Esophagus (tissue), 2 donors: ENCODE results near the gene ING3. TPM values are rescaled to one million over a fixed set of nuclear protein-coding genes. Genes with fewer than 3 reads are reported as not detected.

Experiments used
- H3K27ac ChIP-seq, 2 donors: one replicate each; pipeline ENCODE4 v1.5.1; 2013; ENCODE audit warnings: low read depth in 2 of 2, mild to moderate bottlenecking in 2 of 2, inconsistent platforms in 1 of 2, low read length in 1 of 2, moderate library complexity in 1 of 2
- H3K27me3 ChIP-seq, 2 donors: one replicate each; pipeline ENCODE4 v1.6.1; 2013; ENCODE audit warnings: low read length in 2 of 2, control low read depth in 1 of 2, mild to moderate bottlenecking in 1 of 2; ENCODE audit not compliant: insufficient read depth in 2 of 2, control insufficient read depth in 1 of 2
- H3K36me3 ChIP-seq, 2 donors: one replicate each; pipeline ENCODE4 v1.6.1; 2013; ENCODE audit warnings: low read length in 1 of 2; ENCODE audit not compliant: control insufficient read depth in 2 of 2, insufficient read depth in 2 of 2
- H3K4me1 ChIP-seq, 2 donors: one replicate each; pipeline ENCODE4 v1.6.1; 2013; ENCODE audit warnings: low read length in 1 of 2; ENCODE audit not compliant: control insufficient read depth in 2 of 2, insufficient read depth in 2 of 2
- H3K4me3 ChIP-seq, 2 donors: one replicate each; pipeline ENCODE4 v1.5.1; 2013; ENCODE audit warnings: low read length in 2 of 2, mild to moderate bottlenecking in 2 of 2, low read depth in 1 of 2, moderate library complexity in 1 of 2
- H3K9me3 ChIP-seq, 2 donors: one replicate each; pipeline ENCODE4 v1.6.1; 2013; ENCODE audit warnings: mild to moderate bottlenecking in 2 of 2, low read depth in 1 of 2, low read length in 1 of 2, moderate library complexity in 1 of 2; ENCODE audit not compliant: control insufficient read depth in 2 of 2, insufficient read depth in 1 of 2
- WGBS, 2 donors: extraction: QIAGEN DNeasy Blood & Tissue Kit; methylation state at CpG; one replicate each; pipeline ENCODE4 v1.1.7; 2013; 5-methylcytosine and 5-hydroxymethylcytosine counted together
- polyA plus RNA-seq, 2 donors: library from polyadenylated mRNA; stranded (reverse); fragments of 200-250 nt; gene quantifications; one replicate each; pipeline ENCODE4 v1.2.3, GENCODE V29; 2013
- donor health status: healthy with polysubstance abuse.
- donor health status: Bipolar disorder and iron deficiency.

The ING3 gene
- 1 to 10 TPM; 5.6 to 8.3 TPM for polyA plus RNA-seq

- no peaks in the 10 kb centered on the region for H3K27me3 ChIP-seq
- H3K4me3 ChIP-seq: peak within 1 kb of the TSS; percentile 64 to 66
- 0% methylated on average over 71 of the region's 71 CpGs for WGBS, 2 donors
- peak within 1 kb of the TSS; percentile 99 to 100 for H3K27ac ChIP-seq
- H3K4me1 ChIP-seq: no peaks in the 10 kb centered on the region
- no peaks in the 10 kb centered on the region for H3K36me3 ChIP-seq
- no peaks in the 10 kb centered on the region for H3K9me3 ChIP-seq
Measured at GRCh38 chr7:120950539-120951308, at the start of gene ING3. Gene ING3, plus strand, starts transcription at chr7:120950777. Its CDS starts 120 bp downstream, at chr7:120950897.

- H3K36me3 ChIP-seq: no peaks in the 10 kb centered on the region
- no peaks in the 10 kb centered on the region for H3K9me3 ChIP-seq
- H3K27ac ChIP-seq: no peak overlapping the region
- no peak overlapping the region for H3K4me3 ChIP-seq
- 86 to 90% methylated on average over 2 of the region's 2 CpGs for WGBS, 2 donors
- H3K4me1 ChIP-seq: no peaks in the 10 kb centered on the region
- H3K27me3 ChIP-seq: no peaks in the 10 kb centered on the region
Measured at GRCh38 chr7:120915314-120916105, 35.1 kb upstream of the ING3 start.

- Histone ChIP-seq H3K4me1 (no peaks in the 10 kb centered on the region), H3K27me3 (no peaks in the 10 kb centered on the region), H3K4me3 (no peak overlapping the region), H3K9me3 (no peaks in the 10 kb centered on the region), H3K27ac (no peak overlapping the region), H3K36me3 (no peaks in the 10 kb centered on the region)
- WGBS, 2 donors: 73 to 74% methylated on average over 3 of the region's 3 CpGs
Measured at GRCh38 chr7:120916121-120916520, 34.5 kb upstream of the ING3 start.

- Histone ChIP-seq H3K4me3 (no peak overlapping the region), H3K9me3 (no peaks in the 10 kb centered on the region), H3K27me3 (no peaks in the 10 kb centered on the region), H3K4me1 (no peaks in the 10 kb centered on the region), H3K27ac (no peak overlapping the region), H3K36me3 (no peaks in the 10 kb centered on the region)
- WGBS, 2 donors: 92 to 96% methylated on average over 1 of the region's 1 CpG
Measured at GRCh38 chr7:120916538-120916937, 34.0 kb upstream of the ING3 start.

GRCh38 chr7:120919466-120919865 lies 31.1 kb upstream of the ING3 start:
- H3K9me3 ChIP-seq: no peaks in the 10 kb centered on the region
- no peak overlapping the region for H3K4me3 ChIP-seq
- no peaks in the 10 kb centered on the region for H3K4me1 ChIP-seq
- H3K27ac ChIP-seq: no peak overlapping the region
- no peaks in the 10 kb centered on the region for H3K36me3 ChIP-seq
- no peaks in the 10 kb centered on the region for H3K27me3 ChIP-seq

- no peak overlapping the region for H3K4me3 ChIP-seq
- H3K27ac ChIP-seq: no peak overlapping the region
- H3K36me3 ChIP-seq: no peaks in the 10 kb centered on the region
- no peaks in the 10 kb centered on the region for H3K27me3 ChIP-seq
- WGBS, 2 donors: 57 to 78% methylated on average over 2 of the region's 2 CpGs
- no peaks in the 10 kb centered on the region for H3K9me3 ChIP-seq
- no peaks in the 10 kb centered on the region for H3K4me1 ChIP-seq
Measured at GRCh38 chr7:120920034-120920433, 30.5 kb upstream of the ING3 start.

GRCh38 chr7:120920591-120921274 lies 29.8 kb upstream of the ING3 start:
- Histone ChIP-seq H3K27ac (no peak overlapping the region), H3K4me1 (no peaks in the 10 kb centered on the region), H3K9me3 (no peaks in the 10 kb centered on the region), H3K27me3 (no peaks in the 10 kb centered on the region), H3K36me3 (no peaks in the 10 kb centered on the region), H3K4me3 (no peak overlapping the region)
- 79 to 83% methylated on average over 3 of the region's 3 CpGs for WGBS, 2 donors

- WGBS, 2 donors: 55 to 68% methylated on average over 2 of the region's 2 CpGs
- no peaks in the 10 kb centered on the region for H3K4me1 ChIP-seq
- H3K27me3 ChIP-seq: no peaks in the 10 kb centered on the region
- H3K4me3 ChIP-seq: no peak overlapping the region
- H3K36me3 ChIP-seq: no peaks in the 10 kb centered on the region
- no peak overlapping the region for H3K27ac ChIP-seq
- no peaks in the 10 kb centered on the region for H3K9me3 ChIP-seq
Measured at GRCh38 chr7:120924837-120925236, 25.7 kb upstream of the ING3 start.

GRCh38 chr7:120925392-120925791 lies 25.2 kb upstream of the ING3 start:
- no peaks in the 10 kb centered on the region for H3K27me3 ChIP-seq
- no peak overlapping the region for H3K27ac ChIP-seq
- H3K9me3 ChIP-seq: no peaks in the 10 kb centered on the region
- H3K4me1 ChIP-seq: no peaks in the 10 kb centered on the region
- H3K4me3 ChIP-seq: no peak overlapping the region
- H3K36me3 ChIP-seq: no peaks in the 10 kb centered on the region
- 72 to 76% methylated on average over 5 of the region's 5 CpGs for whole genome bisulfite sequencing, 2 donors
